DOHH2 (cell line): ENCODE data around the gene DEDD.
A peak's percentile ranks its signal among the peaks of the same experiment; 100 is the strongest.

Experiments
- H3F3A ChIP-seq: fragments of 200-600 bp; sonication (generic), shearing (Covaris generic); 2 replicates; pipeline ENCODE4 v1.6.0; 2016; ENCODE audit warnings: antibody characterized with exemption, mild to moderate bottlenecking; ENCODE audit not compliant: control insufficient read depth, insufficient read depth
- H3K27ac ChIP-seq: fragments of 200-600 bp; sonication (generic); 2 replicates; pipeline ENCODE4 v1.5.1; 2014; ENCODE audit warnings: low read depth, mild to moderate bottlenecking, low read length, moderate library complexity
- H3K27me3 ChIP-seq: fragments of 200-600 bp; sonication (generic); 2 replicates; pipeline ENCODE4 v1.6.1; 2014; ENCODE audit warnings: mild to moderate bottlenecking, low read length, mixed read lengths; ENCODE audit not compliant: control insufficient read depth
- H3K36me3 ChIP-seq: fragments of 200-600 bp; sonication (generic); 2 replicates; pipeline ENCODE4 v1.6.1; 2014; ENCODE audit warnings: mild to moderate bottlenecking, low read length, moderate library complexity, mixed read lengths; ENCODE audit not compliant: control insufficient read depth
- H3K4me1 ChIP-seq: fragments of 200-600 bp; sonication (generic); 2 replicates; pipeline ENCODE4 v1.6.1; 2014; ENCODE audit warnings: mild to moderate bottlenecking, low read length, mixed read lengths; ENCODE audit not compliant: control insufficient read depth
- H3K4me2 ChIP-seq: fragments of 200-600 bp; sonication (generic); 2 replicates; pipeline ENCODE4 v1.6.0; 2014; ENCODE audit warnings: mild to moderate bottlenecking, low read length, moderate library complexity
- H3K4me3 ChIP-seq: fragments of 200-600 bp; sonication (generic); 2 replicates; pipeline ENCODE4 v1.5.1; 2014; ENCODE audit warnings: mild to moderate bottlenecking, low read length, mixed read lengths
- H3K79me2 ChIP-seq: fragments of 200-600 bp; sonication (generic); 2 replicates; pipeline ENCODE4 v1.6.1; 2014; ENCODE audit warnings: mild to moderate bottlenecking, low read length, mixed read lengths; ENCODE audit not compliant: control insufficient read depth
- H3K9me2 ChIP-seq: fragments of 200-600 bp; sonication (generic); replicated peaks from 2 replicates; pipeline ENCODE4 v1.6.1; 2014; ENCODE audit warnings: mild to moderate bottlenecking, low read length, mixed read lengths; ENCODE audit not compliant: control insufficient read depth
- H3K9me3 ChIP-seq: fragments of 200-600 bp; sonication (generic); 2 replicates; pipeline ENCODE4 v1.6.1; 2014; ENCODE audit warnings: antibody characterized with exemption, low read length, mixed read lengths; ENCODE audit not compliant: control insufficient read depth, insufficient read depth
- H4K20me1 ChIP-seq: fragments of 200-600 bp; sonication (generic); 2 replicates; pipeline ENCODE4 v1.6.0; 2014; ENCODE audit warnings: low read depth, mild to moderate bottlenecking, antibody characterized with exemption, low read length, moderate library complexity; ENCODE audit not compliant: control insufficient read depth, insufficient read depth
- CTCF ChIP-seq: fragments of 200-600 bp; sonication (generic); IDR thresholded peaks from one replicate; pipeline ENCODE4 v1.5.1; 2014; ENCODE audit warnings: antibody characterized with exemption, mild to moderate bottlenecking, low read depth, low read length; ENCODE audit not compliant: poor library complexity, severe bottlenecking
- EZH2phosphoT487 ChIP-seq: fragments of 200-600 bp; sonication (generic); IDR thresholded peaks from 2 replicates; pipeline ENCODE4 v1.6.1; 2017; ENCODE audit warnings: borderline replicate concordance, mild to moderate bottlenecking, antibody characterized with exemption, low read length, moderate library complexity, mixed read lengths

DEDD gene

GRCh38 chr1:161139766-161140165 is 7.3 kb upstream of the DEDD start:
- Histone ChIP-seq H3K27ac (no peak overlapping the region), H3K36me3 (peaks cover 2% of the 10 kb centered on the region; the same call in 1 of the 2 replicates), H3K4me1 (no peaks in the 10 kb centered on the region), H3K9me3 (no peaks in the 10 kb centered on the region), H3K27me3 (no peaks in the 10 kb centered on the region), H3K4me2 (no peak overlapping the region), H3F3A (peaks cover 9% of the 10 kb centered on the region; the same call in 1 of the 2 replicates), H3K79me2 (peaks cover 5% of the 10 kb centered on the region; the same call in 1 of the 2 replicates), H4K20me1 (no peaks in the 10 kb centered on the region), H3K9me2 (no peaks in the 10 kb centered on the region), H3K4me3 (no peak overlapping the region)
- TF ChIP-seq CTCF (peak; percentile 46), EZH2phosphoT487 (no peak)

- H3K9me2 ChIP-seq, result no peaks in the 10 kb centered on the region
- peaks cover 7% of the 10 kb centered on the region for H3K4me1 ChIP-seq
- H4K20me1 ChIP-seq, result no peaks in the 10 kb centered on the region
- peaks cover 17% of the 10 kb centered on the region for H3K79me2 ChIP-seq
- H3K36me3 ChIP-seq, result peaks cover 2% of the 10 kb centered on the region; the same call in 1 of the 2 replicates
- no peak for TF ChIP-seq EZH2phosphoT487
- no peak overlapping the region for H3K27ac ChIP-seq
- H3K4me3 ChIP-seq, result no peak overlapping the region
- H3K27me3 ChIP-seq, result no peaks in the 10 kb centered on the region
- no peak overlapping the region for H3K4me2 ChIP-seq
- no peaks in the 10 kb centered on the region for H3K9me3 ChIP-seq
- H3F3A ChIP-seq, result peaks cover 9% of the 10 kb centered on the region; the same call in 1 of the 2 replicates
Observed at GRCh38 chr1:161138431-161138830, 6.0 kb upstream of the DEDD start.

GRCh38 chr1:161137881-161138280 is 5.4 kb upstream of the DEDD start:
- Histone ChIP-seq H3K4me2 (no peak overlapping the region), H3K4me3 (no peak overlapping the region), H4K20me1 (no peaks in the 10 kb centered on the region), H3F3A (peaks cover 9% of the 10 kb centered on the region; the same call in 1 of the 2 replicates), H3K9me3 (no peaks in the 10 kb centered on the region), H3K36me3 (peaks cover 5% of the 10 kb centered on the region), H3K79me2 (peaks cover 23% of the 10 kb centered on the region), H3K27ac (no peak overlapping the region), H3K4me1 (peaks cover 8% of the 10 kb centered on the region), H3K9me2 (no peaks in the 10 kb centered on the region), H3K27me3 (no peaks in the 10 kb centered on the region)
- TF ChIP-seq CTCF (no peak), EZH2phosphoT487 (no peak)

GRCh38 chr1:161133220-161133740 is 813 bp upstream of the DEDD start:
- Histone ChIP-seq H4K20me1 (no peaks in the 10 kb centered on the region), H3K27ac (peak overlapping the region; percentile 50), H3K36me3 (peaks cover 30% of the 10 kb centered on the region), H3K27me3 (no peaks in the 10 kb centered on the region), H3K4me3 (peak overlapping the region; percentile 85), H3K9me3 (no peaks in the 10 kb centered on the region), H3F3A (peaks cover 3% of the 10 kb centered on the region; the same call in 1 of the 2 replicates), H3K4me2 (peak overlapping the region; percentile 78), H3K4me1 (peaks cover 23% of the 10 kb centered on the region), H3K79me2 (peaks cover 49% of the 10 kb centered on the region), H3K9me2 (no peaks in the 10 kb centered on the region)
- TF ChIP-seq EZH2phosphoT487 (no peak), CTCF (no peak)
